ENCODE measurements around the gene TMEM45B. TPM values are rescaled to one million over a fixed set of nuclear protein-coding genes. Genes with fewer than 3 reads are reported as not detected.
"Not testable (repeated sequence)": the region's sequence is repeated elsewhere in the genome, so short reads cannot be mapped to it uniquely, and the experiment has no call there.

TMEM45B gene
- polyA plus RNA-seq, 1 of the 3 experiments (the other 2 are of a cell fraction): not detected

GRCh38 chr11:129804012-129804411, 11.6 kb upstream of the TMEM45B start:
- Histone ChIP-seq H3K79me2 (ENCODE audit: insufficient read depth) (no peaks in the 10 kb centered on the region), H3K4me1 (ENCODE audit: control insufficient read depth in 1 of 2, insufficient read depth in 2 of 2, low read depth in 1 of 2, low read length in 1 of 2) (no peaks in the 10 kb centered on the region), H4K20me1 (ENCODE audit: insufficient read depth) (no peaks in the 10 kb centered on the region), H3K27ac (ENCODE audit: low read depth in 2 of 2, low read length in 1 of 2) (no peak overlapping the region), H3K9me2 (no peaks in the 10 kb centered on the region), H2AFZ (ENCODE audit: low read depth) (no peak overlapping the region), H3K27me3 (ENCODE audit: insufficient read depth) (no peaks in the 10 kb centered on the region; the same call in 1 of the 2 replicates), H3K9ac (no peak overlapping the region), H3K4me2 (no peak overlapping the region), H3K4me3 (ENCODE audit: low read depth in 2 of 2, low read length in 1 of 2) (no peak overlapping the region), H3F3A (replicated peaks; ENCODE audit: insufficient read depth) (no peaks in the 10 kb centered on the region), H3K36me3 (replicated peaks in 1 of 2; ENCODE audit: control insufficient read depth in 1 of 2, insufficient read depth in 2 of 2, low read length in 1 of 2) (no peaks in the 10 kb centered on the region), H3K9me3 (no peaks in the 10 kb centered on the region)
- ChIA-PET POLR2A (no interaction called here), CTCF (no interaction called here)
- WGBS (ENCODE audit: low lambda C conversion rate): 6% methylated on average over 3 of the region's 3 CpGs
- no peak for TF ChIP-seq YY1 (IDR thresholded peaks at IDR 0.05; ENCODE audit: low read depth)
- no peak for TF ChIP-seq TAF1 (IDR thresholded peaks at IDR 0.05; ENCODE audit: borderline replicate concordance, low read depth, low read length)
- no peak for TF ChIP-seq ELF1 (IDR thresholded peaks at IDR 0.05)
- TF ChIP-seq SIN3A (IDR thresholded peaks at IDR 0.05; ENCODE audit: borderline replicate concordance, low read depth, low read length): no peak
- TF ChIP-seq EP300 (IDR thresholded peaks at IDR 0.05; ENCODE audit: borderline replicate concordance in 1 of 2, low read depth in 1 of 2, low read length in 1 of 2): no peak
- no peak for TF ChIP-seq ZBTB33 (IDR thresholded peaks at IDR 0.05; ENCODE audit: borderline replicate concordance, low read depth)
- TF ChIP-seq FOXJ3 (CRISPR knock-in tag; IDR thresholded peaks at IDR 0.05): no peak
- no peak for TF ChIP-seq REST (IDR thresholded peaks at IDR 0.05; ENCODE audit: low read depth, low read length)
- TF ChIP-seq RFX5 (IDR thresholded peaks at IDR 0.05; ENCODE audit: low read length): no peak
- no peak for TF ChIP-seq EZH2phosphoT487 (IDR thresholded peaks at IDR 0.05; ENCODE audit: borderline replicate concordance, low read depth)
- TF ChIP-seq POLR2AphosphoS5 (IDR thresholded peaks at IDR 0.05; ENCODE audit: low read depth, low read length): no peak
- TF ChIP-seq TEAD4 (IDR thresholded peaks at IDR 0.05; ENCODE audit: borderline replicate concordance, insufficient read depth): no peak
- no peak for TF ChIP-seq FOXM1 (IDR thresholded peaks at IDR 0.05; ENCODE audit: low read depth)
- no peak for TF ChIP-seq USF2 (IDR thresholded peaks at IDR 0.05; ENCODE audit: borderline replicate concordance, low read depth, low read length)
- TF ChIP-seq TCF12 (IDR thresholded peaks at IDR 0.05): no peak
- no peak for TF ChIP-seq NRF1 (IDR thresholded peaks at IDR 0.05; ENCODE audit: low read depth, low read length)
- TF ChIP-seq MXI1 (IDR thresholded peaks at IDR 0.05; ENCODE audit: low read depth, low read length): no peak
- no peak for TF ChIP-seq CHD2 (IDR thresholded peaks at IDR 0.05; ENCODE audit: low read length, partially characterized antibody)
- DNase-seq: no peak

DNA sequence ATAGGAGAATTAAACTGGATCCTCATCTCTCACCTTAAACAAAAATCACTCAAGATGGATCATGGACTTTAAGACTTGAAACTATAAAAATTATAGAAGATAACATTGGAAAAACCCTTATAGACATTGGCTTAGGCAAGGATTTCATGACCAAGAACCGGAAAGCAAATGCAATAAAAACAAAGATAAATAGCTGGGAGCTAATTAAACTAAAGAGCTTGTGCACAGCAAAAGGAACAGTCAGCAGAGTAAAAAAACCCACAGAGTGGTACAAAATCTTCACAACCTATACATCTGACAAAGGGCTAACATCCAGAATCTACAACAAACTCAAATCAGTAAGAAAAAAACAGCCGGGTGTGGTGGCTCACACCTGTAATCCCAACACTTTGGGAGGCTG, 7.4 kb upstream of the TMEM45B start:
- H3K4me2 ChIP-seq; H3K9me2 ChIP-seq; H3F3A ChIP-seq (replicated peaks; ENCODE audit: insufficient read depth); H3K79me2 ChIP-seq (ENCODE audit: insufficient read depth); H3K36me3 ChIP-seq (replicated peaks in 1 of 2; ENCODE audit: control insufficient read depth in 1 of 2, insufficient read depth in 2 of 2, low read length in 1 of 2); H3K4me1 ChIP-seq (ENCODE audit: control insufficient read depth in 1 of 2, insufficient read depth in 2 of 2, low read depth in 1 of 2, low read length in 1 of 2); H3K27ac ChIP-seq (ENCODE audit: low read depth in 2 of 2, low read length in 1 of 2); H3K4me3 ChIP-seq (ENCODE audit: low read depth in 2 of 2, low read length in 1 of 2); H3K9me3 ChIP-seq; H3K9ac ChIP-seq; POLR2A ChIA-PET; H2AFZ ChIP-seq (ENCODE audit: low read depth); H4K20me1 ChIP-seq (ENCODE audit: insufficient read depth); DNase-seq; H3K27me3 ChIP-seq (ENCODE audit: insufficient read depth): not testable (repeated sequence)
- 41% methylated on average over 2 of the region's 2 CpGs for WGBS (ENCODE audit: low lambda C conversion rate)
- CTCF ChIA-PET: interaction anchor here (1.2 kb wide), 1 partner anchor 57 kb away, joined by 3 read pairs; no protein-coding TSS in a partner anchor
